T1000 (cell line): Measurements from ENCODE around the gene DBN1.

Source experiments
- DNase-seq: peaks from one replicate; lab custom pipeline; 2025; ENCODE audit warnings: mixed read lengths; lab: John Stamatoyannopoulos, UW

DBN1 gene

DNA sequence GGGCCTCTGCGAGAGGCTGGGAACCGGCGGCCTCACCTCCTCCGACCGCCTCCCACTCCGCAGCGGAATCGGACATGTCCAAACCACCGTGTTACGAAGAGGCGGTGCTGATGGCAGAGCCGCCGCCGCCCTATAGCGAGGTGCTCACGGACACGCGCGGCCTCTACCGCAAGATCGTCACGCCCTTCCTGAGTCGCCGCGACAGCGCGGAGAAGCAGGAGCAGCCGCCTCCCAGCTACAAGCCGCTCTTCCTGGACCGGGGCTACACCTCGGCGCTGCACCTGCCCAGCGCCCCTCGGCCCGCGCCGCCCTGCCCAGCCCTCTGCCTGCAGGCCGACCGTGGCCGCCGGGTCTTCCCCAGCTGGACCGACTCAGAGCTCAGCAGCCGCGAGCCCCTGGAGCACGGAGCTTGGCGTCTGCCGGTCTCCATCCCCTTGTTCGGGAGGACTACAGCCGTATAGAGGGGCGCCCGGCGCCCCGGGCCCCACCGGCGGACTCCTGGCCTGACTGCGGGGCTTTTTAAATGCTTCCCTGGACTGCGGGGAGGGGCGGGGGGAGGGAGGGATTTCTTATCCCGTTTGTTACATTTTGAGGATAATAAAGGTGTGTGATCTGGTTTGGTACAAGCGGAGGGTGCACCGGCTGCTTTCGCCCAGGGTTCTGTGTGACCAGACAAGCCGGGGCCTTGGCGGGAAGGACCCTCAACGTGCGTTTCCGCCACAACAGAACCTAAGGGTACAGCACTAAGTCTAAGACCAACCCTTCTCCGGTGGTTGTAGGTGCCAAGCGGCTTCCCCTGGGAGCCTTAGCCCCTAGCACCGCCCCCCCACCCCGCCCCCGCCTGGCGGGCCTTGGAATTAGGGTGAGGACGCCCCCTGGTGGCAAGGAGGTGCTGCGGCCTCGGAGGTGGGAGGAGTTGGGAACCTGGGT, 17.5 kb downstream of the DBN1 start:
- DNase-seq = peak; percentile 74

DNA sequence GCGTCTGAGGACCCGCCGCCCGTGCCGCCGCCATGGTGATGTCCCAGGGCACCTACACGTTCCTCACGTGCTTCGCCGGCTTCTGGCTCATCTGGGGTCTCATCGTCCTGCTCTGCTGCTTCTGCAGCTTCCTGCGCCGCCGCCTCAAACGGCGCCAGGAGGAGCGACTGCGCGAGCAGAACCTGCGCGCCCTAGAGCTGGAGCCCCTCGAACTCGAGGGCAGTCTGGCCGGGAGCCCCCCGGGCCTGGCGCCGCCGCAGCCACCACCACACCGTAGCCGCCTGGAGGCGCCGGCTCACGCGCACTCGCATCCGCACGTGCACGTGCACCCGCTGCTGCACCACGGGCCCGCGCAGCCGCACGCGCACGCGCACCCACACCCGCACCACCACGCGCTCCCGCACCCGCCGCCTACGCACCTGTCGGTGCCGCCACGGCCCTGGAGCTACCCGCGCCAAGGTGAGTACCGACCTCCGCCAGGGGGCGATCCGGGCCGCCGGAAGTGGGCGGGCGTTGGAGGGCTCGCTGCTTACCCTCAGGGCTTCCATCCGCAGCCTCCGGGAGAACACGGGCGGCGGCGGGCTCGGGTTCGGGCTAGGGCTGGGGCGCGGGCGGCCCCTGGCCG, 18.3 kb downstream of the DBN1 start:
- DNase-seq = peak; percentile 55

DNA sequence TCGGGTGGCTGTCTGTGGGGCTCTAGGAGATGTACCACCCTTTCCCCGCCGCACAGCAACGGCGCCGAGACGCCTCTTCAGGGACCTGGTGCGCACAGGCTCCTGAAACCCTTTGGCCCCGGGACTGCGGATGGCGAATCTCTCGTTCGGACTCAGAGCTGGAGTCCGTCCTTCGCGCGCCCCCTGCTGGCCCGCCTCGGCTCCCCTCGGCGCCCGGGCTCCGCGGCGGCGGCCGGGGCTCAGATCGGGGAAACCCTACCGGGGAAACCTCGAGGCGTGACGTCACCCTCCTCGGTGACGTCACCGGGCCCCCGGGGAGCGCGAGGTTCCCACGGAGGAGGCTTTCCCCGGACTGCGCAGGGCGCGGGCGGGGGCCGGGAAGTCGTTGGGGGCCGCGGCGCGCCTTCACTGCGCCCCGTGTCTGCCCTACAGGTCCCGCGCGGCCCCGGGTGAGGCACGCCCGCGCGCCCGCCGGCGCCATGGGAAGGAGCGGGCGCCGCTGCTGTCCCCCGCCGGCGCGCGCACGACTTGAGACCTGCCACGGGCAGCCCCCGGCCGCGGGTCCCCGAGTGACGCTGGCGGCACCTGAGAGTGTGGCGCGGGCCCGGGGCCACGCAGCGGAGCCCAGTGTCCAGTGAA, 18.9 kb downstream of the DBN1 start:
- DNase-seq = peak; percentile 86

DNA sequence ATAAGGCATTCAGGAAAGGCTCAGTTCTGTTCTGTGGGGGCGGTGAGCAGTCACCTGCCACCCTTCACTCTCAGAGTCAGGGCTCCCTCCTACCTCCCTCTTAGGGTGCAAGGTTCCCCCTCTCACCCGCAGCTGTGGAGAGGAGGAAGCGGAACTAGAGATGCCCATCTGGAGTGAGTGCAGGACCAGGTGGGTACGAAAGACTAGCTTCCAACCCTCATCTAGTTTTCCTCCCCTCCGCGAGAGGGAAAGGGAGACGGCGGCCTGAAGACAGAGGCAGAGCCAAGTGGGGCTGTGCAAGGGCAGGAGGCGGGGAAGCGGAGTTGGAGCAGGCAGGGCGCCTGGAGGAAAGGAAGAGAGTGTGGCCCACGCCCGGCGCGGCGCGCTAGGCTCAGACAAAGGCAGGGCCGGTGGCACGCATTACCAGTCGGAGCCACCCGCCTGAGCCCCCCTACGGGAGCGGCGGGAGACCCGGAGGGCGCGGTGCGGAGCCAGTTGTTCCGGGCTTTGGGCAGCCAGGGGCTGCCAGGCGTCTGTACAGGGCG, 19.5 kb downstream of the DBN1 start:
- DNase-seq = no peak

DNA sequence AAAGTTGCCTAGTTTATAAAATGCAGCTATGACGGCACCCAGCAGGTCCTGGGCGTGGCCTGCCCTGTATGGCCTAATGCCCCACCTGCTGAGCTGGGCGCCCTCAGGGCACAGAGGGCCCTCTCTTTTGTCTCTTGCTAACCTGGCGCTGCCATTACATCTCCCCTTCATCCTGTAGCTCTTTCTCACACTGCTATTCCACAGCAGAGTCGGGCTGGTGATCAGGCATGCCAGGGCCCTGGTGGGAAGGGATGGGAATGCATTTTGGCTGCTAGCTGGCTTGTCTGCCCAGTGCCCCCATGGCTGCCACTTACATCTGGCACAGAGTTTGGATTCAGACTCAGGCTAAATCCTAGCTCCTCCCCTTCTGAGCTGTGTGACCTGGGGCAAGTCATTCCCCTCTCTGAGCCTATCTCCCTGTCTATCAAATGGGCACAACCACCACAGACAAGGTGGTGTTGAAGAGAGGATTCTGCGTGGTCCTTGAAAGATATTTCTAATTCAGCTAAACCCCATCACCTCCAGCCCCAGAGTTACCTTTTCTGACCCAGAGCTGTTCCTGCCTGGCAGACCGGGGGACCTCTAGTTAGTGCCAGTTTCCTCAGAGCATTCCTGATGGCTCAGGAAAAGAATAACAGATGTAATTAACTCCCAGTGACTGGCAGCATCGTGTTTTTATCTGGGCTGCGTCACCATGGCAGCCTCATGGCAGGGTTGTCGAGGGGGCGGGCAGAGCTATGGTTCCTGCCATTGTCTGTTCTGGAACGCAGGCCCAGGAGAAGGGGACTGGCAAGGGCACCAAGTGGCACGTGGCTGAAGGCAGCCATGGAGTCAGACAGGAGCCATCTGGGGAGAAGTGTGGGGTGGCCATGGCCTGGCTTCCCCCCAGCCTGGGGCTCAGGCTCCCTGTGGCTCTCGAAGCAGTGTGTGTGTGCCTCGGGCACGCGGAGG, 20.5 kb downstream of the DBN1 start:
- no peak for DNase-seq

DNA sequence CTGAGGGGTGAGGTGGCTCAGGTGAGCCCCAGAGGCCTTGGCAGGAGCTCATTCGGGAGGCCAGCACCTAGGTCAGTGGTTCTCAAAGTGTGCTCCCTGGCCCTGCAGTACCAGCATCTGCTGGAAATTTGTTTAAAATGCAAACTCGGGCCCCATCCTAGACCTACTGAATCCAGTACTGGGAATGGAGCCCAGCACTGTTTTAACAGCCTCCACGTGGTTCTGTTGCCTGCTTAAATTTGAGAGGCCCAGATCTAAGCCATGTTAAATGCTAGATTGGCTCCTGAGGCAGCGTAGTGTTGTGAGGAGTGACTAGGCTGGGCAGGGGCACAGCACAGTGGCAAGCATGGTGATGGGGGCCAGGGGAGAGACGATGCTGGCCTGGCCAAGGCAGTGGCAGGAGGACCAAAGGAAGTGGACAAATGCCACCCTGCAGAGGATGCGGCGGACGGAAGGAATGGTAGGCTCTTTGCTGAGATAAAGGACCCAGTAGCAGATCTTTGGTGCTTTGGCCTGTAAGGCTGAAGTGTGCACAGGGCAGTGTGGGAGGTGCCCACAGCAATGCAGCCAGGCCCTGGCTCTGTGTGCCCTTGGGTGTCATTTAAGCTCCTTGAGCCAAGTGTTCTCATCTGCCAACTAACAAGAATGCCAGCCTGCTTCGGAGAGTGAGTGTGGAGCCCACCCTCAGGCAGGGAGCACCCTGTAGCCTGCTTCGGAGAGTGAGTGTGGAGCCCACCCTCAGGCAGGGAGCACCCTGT, 22.6 kb downstream of the DBN1 start:
- DNase-seq = no peak

DNA sequence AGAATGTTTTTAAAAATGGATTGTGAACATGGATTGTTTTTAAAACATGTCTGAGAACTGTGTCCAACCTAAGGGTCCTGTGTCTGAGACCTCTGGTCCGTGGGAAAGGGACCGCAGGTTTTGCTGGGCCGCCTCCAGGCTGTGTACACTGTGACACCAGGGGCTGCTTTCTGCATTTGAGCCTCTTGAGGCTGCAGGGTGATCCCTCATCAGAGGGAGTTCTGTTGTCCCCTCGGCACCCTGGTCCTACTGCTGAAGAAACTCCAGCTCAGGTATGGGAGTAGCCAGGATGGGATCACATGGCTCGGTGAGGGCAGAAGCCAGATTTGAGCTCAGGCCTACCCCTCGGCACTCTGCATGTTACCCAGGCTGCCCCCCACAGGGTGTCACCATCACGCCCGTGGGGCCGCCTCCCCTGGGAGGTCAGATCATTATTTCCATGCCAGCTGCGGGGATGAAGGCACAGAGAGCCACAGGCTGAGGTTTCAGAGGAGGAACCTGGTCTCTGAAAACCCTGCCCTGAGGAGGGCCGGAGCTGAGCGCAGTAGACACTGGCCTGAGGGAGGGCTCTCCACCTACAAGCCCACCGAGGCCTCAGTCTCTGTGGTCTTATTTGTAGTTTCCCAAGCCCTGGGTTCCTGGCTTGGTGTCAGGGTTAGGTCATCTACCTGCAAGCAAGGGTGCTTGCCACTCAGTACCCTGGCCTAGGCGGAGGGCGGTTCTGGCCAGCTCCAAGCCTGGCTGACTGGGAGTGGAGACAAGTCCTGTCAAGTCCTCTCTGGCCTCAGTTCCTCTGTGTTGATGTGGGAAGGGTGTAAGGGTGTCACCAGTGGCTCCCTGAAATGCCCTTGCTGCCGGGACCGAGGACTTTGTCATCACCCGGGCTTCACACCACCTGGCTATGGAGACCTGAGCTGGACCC, 24.0 kb downstream of the DBN1 start:
- DNase-seq = no peak

DNA sequence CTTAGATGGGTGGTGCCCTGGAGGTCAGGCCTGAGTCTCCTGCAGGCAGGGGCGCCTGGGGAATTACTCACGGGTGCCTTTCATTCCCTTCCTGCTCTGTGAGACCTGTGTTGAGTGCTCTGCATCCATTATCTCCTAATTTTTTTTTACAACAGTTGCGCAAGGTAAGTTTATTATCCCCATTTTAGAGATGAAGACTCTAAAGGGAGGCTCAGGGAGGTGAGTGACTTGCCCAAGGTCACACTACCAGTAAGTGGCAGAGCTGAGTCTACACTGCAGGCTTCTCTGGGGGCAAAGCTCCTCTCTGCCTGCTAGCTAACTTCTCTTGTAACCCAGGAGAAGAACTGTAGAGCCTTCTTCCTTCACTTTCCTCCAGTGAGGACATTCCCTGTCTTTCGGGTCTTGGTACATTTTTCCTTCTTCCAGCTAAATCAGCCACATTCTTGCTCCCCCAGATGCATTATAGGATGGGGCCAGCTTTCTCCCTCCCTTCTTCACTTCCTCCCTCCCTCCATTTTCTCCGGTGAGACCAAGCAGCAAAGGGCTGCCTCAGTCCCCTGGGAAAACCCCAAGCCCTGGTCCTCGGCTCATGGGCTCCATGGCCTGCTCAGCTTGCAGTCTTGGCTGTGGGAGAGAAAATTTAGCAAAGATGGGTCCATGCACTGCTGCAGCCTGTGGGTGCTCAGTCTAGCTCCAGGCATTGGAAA, 25.0 kb downstream of the DBN1 start:
- DNase-seq = no peak

DNA sequence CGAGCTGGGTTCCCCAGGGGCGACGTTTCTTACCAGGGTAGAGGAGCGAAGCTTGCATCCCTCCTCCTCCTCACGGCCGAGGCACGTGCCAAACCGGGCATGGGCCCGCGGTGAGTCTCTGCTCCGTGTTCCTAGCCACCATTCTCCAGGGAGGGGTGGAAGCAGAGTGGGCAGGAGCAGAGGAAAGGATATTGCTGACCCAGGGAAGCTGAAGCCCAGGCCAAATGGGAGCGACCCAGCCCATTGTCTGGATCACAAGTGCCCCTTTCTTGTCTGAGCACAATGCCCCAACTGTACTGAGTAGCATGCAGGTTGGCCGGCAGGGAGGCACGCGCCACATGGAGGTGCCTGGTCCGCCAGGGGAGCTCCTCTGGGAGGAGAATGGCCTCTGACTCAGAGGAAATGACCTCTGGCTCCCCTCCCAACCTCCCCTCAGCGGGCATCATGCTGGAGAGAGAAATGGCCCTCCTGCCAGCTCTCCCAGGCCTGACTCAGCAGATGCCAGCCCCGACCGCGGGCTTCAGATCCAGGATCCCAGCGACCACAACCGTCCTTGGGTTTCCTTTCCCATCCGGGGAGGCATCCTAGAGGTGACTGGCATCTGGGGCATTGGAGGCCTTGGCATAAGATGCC, 25.7 kb downstream of the DBN1 start:
- DNase-seq = peak; percentile 93

DNA sequence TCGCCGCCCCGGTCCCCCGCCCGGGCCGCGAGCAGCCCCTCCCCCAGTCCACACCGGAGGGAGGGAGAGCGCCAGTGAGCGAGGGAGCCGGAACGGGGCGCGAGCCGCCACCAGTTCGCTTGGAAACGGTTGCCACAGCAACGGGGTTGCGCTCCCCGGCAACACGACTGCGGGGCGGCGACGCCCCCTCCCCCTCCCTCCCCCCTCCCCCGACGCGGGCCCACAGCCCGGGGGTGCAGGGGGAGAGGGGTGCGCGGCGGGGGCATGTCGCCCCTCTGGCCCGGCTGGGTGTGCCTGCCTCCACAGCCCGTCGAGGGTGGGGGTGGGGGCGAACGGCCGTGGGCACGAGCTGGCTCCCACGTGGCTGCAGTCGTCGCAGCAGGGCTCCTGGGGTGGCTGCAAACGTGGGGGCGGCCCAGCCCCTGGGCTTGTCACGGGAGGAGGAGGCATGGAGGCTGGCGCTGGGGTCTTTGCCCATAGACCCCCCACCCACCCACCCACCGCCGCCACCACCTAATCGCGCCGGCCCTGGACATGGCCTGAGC, 26.3 kb downstream of the DBN1 start:
- DNase-seq = peak; percentile 45

DNA sequence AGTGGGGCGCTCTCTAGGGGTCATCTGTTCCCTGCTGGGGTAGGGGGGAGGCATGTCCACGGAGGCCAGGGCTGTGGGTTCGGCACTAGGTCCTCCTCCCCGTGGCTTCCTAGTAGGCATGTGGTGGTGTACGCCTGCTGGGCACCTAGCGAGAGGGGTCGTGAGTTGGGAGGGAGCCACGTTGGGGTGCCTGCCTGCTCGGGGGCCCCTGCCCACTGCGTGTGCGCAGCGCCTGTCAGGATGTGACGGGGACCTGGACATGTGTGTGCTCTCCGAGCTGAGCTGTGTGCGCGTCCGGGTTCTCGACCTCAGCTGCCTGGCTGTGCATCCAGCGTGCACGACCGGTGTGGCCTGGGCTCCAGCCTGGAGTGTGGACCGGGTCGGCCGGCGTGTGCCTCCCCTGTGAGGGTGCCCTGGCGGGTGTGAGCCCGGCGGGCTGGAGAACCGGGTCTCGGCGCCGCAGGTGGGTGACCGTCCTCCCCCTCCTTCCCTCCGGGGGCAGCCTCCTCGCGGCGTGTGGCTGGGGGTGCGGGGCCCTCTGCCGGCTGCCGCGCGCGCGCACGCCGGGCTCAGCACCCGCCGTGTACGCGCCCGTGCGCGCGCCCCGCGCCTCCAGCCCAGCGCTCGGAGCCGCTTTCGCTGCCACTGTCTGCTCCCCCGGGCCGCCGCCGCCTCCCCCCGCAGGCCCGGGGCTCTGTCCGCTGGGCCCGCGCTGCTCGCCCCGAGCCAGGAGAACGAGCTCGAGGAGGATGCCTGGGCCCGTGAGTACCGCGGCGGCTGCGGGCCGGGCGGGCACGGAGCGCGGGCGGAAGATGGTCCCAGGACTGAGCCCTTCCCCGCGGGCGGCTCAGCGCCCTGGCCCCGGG, 27.0 kb downstream of the DBN1 start, which contains the start of gene PRR7:
PRR7 (plus strand) TSS at position 615 of the 866 bp plus-strand sequence. CDS start 8,254 bp downstream, outside the sequence.
- DNase-seq = peak; percentile 45

DNA sequence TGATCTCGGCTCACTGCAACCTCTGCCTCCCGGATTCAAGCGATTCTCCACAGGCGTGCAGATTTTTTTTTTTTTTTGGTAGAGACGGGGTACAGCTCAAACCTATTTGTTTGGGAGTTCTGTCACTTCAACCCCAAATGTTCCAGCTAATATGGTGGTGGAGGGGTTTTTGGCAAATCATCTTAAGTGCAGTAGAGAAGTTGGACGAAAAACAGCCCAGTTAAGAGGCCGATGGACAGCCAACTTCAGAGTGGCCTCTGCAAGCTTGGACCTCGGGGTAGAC, 27.6 kb downstream of the DBN1 start:
- no peak for DNase-seq

DNA sequence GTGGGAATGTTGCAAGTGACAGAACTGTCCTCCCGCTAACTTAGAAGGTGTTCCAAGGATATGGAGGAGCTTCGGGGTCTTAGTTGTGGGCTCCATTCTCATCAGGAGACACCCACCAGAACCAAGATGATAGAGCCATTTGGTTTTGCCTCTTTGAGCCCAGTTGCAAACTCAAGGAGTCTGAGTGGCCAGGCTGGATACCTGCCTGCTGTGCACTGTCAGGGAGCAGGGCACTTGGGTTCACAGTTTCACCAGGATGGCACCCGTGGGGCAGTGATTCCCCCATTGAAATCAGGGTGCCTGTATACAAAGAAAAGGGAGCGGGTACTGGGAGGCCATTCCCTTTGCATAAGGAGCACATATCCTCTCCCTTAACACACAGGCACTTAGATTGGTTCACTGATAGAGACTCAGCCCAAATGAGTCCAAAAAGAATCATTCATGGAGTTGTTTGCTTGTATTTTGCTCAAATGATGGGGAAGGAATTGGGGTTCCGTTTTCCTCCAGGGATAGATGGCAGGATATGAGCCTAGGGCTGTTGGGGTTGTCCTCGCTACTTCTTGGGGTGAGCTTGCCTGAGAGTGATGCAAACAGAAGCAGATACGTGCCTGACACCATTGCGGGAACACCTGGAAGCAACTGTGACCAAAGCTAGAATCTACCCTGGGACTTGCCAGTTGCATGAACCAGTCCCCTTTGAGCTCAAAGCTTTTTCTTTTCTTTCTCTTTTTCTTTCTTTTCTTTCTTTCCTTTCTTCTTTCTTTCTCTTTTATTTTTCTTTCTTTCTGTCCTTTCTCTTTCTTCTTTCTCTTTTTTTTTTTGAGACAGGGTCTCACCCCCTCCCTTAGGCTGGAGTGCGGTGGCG, 28.1 kb downstream of the DBN1 start:
- no peak for DNase-seq

DNA sequence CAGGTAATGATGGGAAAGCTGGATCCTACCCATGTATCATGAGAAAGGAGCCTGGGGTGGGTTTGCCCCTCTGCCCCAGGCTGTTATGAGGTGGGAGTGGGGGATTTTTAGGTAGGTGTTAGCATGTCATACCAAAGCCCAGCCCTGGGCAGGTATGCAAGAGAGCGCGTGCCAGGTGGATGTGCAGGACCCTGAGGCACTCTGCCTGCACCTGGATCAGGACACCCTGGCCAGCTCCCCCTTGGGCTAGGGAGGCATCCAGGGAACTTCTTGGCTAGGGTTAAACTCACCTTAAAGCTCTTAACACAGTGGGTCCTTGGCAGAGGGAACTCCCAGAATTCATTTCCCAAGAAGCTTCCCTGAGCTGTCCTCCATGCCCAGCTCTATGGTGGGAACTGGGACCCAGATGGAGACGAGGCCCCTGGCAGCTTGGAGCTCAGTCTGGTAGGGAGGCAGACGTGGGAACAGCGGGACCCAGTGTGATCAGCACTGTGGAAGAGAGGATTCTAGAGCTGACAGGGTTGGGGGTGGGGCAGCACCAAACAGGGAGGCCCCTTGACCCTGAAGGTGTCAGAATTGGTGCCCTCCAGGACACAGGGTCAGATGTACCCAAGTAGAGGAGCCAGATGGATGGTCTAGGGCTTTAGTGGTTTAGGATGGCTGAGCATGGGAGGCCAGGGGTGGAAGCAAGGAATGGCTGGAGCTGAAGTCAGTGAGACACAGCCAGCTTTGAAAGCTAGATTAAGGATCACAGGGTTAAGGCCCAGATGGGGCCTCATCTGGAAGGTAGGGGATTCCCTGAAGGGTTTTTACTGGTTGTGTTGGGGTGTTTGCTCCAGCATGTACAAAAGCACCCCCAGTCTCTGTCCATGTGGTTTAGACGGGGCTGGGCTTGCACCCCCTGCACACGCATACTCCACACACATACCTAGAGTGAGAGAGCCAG, 29.1 kb downstream of the DBN1 start:
- DNase-seq = no peak
